Prostate gland (tissue), 2 donors: ENCODE results near the gene CPXM2.

Source experiments
- POLR2A ChIP-seq: fragments of 450-650 bp; IDR thresholded peaks from one replicate; pipeline ENCODE4 v1.6.1; 2016; ENCODE audit warnings: antibody characterized with exemption, mild to moderate bottlenecking
- TF ChIP-seq, protein P1 (sequence below), 4 experiments: fragments of 200-600 bp in 2 of 4; fragments of 450-650 bp in 2 of 4; sonication (generic) in 2 of 4; IDR thresholded peaks; 1 replicate in 3 of 4; 2 replicates in 1 of 4; pipeline ENCODE4 v1.5.1; 2016 to 2019; ENCODE audit warnings: antibody characterized with exemption in 4 of 4, mild to moderate bottlenecking in 2 of 4, moderate library complexity in 2 of 4

- no peak for TF ChIP-seq POLR2A
- TF ChIP-seq, protein P1, sequence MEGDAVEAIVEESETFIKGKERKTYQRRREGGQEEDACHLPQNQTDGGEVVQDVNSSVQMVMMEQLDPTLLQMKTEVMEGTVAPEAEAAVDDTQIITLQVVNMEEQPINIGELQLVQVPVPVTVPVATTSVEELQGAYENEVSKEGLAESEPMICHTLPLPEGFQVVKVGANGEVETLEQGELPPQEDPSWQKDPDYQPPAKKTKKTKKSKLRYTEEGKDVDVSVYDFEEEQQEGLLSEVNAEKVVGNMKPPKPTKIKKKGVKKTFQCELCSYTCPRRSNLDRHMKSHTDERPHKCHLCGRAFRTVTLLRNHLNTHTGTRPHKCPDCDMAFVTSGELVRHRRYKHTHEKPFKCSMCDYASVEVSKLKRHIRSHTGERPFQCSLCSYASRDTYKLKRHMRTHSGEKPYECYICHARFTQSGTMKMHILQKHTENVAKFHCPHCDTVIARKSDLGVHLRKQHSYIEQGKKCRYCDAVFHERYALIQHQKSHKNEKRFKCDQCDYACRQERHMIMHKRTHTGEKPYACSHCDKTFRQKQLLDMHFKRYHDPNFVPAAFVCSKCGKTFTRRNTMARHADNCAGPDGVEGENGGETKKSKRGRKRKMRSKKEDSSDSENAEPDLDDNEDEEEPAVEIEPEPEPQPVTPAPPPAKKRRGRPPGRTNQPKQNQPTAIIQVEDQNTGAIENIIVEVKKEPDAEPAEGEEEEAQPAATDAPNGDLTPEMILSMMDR (IDR thresholded peaks at IDR 0.05), result no peak
Observed at GRCh38 chr10:123774132-123774742, 117.4 kb downstream of the CPXM2 start.
